HG03342 (cell line): Measurements from ENCODE around the gene NAV2.

ENCODE experiments used
- ATAC-seq: cut with Tn5 transposase; IDR thresholded peaks from one replicate; pipeline ENCODE4 v1.9.1; 2021; ENCODE audit warnings: mild to moderate bottlenecking, moderate library complexity; ENCODE audit not compliant: unreplicated experiment

The NAV2 gene

DNA sequence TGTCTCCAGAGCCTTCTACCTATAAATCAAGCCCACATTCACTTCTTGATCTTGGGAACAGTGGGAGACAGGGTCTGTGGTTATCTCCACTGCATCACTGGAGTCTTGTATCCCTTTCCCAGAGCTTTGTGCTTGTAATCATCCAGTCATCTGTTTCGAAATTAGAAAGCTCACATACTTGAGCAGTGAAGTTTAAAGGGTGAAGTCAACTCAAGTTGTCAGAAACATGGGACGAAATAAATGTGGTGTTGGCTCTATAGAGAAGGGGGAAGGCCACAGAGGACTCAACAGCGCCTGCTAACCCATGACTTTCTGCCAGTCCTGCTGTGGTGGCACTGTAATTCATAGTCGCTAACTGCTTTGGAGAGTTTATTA lies 250.2 kb downstream of the NAV2 start:
- no peak for ATAC-seq

DNA sequence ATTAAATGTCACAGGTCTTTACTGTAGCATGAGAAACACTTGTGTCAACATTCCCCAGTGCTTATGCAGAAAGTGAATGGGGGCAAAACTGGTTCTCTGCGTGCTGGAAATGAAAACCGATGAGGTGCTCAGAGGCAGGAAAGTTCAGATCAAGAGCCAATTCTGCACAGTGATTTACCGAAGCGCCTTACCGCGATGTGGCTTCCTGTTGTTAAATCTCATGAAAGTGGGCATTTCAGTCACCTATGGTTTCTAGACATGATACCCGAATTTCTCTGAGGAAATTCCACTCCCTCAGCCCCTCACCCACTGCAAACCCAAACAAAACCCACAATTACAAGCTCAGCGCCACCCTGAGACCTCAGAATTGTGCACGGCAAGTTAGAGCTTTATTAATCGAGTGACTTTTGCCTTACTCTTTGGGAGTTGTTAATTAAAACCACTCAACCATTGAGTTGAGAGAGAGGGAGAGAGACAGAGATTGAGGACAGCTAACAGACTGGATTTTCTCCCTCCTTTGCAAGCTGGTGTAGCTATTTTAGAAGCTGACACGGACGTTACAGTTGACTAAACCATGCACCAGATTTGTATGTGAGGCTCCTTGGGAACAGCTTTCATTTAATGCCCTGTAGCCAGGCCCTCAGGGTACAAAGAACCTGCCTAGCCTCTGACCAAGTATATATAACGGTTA lies 251.2 kb downstream of the NAV2 start:
- ATAC-seq, result no peak

DNA sequence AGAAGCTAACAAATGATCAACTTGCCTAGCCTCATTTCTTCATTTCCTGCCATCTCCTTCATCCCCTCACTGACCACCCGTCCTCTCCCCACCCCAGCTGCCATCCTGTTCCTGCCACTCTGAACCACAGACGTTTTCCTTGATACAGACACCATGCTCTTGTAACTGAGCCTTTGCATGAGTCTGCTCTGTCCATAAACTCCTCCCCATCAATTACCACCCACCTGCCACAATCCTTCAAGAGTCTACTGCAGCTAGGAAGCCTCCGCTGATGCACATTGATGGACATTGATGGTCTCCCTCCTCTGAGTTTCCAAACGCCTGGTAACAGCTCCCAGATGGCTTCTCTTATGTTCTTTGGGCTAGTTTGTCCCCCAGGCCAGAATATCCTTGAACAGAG lies 253.8 kb downstream of the NAV2 start:
- no peak for ATAC-seq

DNA sequence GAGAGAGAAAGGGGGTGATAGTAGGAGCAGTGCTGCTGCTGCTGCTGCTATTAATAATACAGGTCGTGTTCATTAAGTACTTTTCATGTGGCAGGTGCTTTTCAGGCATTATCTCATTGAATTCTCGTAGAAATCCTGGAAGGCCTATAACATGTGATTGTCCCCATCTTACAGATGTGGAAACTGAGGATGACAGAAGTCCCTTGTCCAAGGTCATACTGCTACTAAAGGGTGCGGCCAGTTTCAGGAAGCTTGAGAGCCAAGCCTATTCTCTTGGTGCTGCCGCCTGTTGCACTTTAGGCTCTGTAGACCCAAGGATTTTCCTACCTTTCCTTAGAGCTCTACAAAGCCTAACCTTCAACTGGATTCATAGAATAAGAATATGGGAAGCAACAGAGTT lies 254.3 kb downstream of the NAV2 start:
- no peak for ATAC-seq

DNA sequence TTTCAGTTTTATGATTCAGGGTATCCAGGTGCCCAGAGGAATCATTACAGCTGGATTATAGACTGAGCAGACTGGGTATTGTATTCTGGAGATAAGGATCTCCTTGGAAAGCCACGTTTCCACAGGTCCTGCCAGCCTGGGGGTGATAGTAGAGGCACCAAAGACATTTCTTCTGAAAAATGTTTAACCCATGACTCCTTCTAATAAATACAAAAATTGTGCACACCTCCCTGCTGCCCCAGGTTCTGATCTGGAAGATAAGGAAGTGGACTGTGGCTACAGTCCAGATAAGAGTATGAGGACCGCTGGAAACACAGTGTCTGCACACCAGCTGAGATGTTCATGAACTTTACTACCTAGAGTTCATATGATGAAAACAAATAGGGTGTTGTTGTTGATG lies 255.2 kb downstream of the NAV2 start:
- no peak for ATAC-seq

DNA sequence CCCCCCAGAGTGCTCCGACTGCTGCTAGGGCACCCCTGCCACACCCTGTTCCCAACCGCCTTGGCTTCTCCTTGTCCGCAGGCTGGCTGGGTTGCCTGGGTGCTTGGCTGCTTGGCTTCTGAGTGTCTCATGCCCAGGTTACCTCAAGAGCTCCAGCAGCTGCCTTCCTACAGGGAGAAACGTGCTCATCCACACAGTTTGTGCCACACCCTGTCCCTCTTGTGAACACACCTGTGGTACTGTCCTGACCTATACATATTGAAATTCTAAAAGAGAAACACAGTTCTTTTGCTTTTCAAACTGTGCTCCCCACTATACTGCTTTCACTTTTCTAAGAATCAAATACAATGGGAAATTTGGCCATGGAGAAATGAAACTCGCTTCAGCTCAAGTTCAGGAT lies 256.2 kb downstream of the NAV2 start:
- ATAC-seq, result no peak

DNA sequence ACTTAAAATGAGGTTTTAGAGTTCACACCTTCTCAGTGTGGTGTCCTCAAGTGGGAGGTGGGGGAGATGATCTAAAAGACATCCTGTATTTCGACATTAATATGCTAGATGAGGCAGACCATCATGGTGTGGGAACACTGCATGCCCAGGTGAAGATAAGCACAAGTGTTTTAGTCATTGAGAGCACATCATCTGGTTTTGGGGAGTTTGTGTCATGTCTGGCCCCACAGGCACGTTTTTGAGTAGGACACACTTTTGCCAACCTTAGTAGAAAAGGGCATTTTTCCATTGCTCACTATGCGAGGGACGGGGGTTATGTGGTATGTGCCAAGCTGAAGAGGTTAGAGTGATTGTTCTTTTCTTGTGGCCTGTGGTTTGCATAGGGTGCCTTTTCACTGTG lies 258.3 kb downstream of the NAV2 start:
- no peak for ATAC-seq

DNA sequence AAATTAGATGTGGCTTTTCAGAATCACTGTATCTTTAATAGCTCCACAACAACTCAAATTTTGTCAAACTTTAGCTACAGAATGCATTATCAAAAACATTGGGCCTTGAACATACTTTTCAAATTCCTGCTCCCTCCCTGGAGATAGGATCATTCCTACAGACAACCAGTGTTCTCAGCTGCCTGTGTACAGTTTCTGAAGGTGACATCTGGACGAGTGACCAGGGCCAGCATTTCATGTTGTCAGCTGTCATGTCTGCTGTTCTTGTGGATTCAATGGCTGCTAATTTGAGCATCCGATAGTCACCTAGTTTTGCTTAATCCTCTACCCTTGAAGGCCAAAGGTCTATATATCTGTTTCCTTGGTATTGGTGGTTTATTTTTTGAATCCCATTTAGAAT lies 259.5 kb downstream of the NAV2 start:
- no peak for ATAC-seq

DNA sequence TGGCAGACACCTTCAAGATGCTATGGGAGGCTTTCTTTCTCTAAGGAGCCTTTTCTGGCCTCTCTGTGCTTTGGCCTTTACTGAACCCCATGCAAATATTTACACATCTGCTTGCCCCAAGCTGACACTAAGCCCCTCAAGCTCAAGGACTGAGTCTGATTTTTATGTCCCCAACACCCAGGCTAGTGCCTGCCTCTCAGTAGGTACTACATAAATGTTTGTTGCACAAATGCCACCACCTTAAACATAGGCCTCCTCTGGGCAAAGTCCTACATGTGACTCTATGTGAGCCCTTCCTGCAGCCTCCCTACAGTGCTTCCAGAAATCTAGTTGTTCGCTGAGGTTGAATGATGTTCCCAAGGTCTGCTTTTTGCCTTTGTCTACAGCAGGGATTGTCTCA lies 260.0 kb downstream of the NAV2 start:
- ATAC-seq, result no peak

DNA sequence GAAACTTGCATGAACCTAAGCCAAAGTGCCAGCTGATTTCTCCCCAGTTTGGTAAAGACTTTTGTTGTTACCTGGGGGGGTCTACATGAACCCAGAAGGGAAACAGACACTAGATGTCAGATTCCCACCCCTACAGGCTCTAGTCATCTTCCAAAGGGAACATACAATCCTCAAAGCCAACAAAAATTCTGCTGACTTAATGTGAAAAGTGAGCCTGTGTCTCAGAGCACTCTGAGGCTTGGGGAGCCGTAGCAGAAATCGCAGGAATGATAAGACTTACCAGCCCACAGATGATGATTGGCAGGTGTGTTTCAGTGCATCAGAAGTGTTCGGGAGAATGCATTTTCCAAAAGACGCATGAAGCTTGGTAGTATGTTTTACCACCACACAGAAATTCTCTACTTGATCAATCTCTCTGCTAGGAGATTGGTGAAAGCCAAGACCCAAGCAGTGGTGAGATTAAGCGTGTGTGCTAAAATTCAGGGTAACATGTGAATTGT lies 260.5 kb downstream of the NAV2 start:
- no peak for ATAC-seq

DNA sequence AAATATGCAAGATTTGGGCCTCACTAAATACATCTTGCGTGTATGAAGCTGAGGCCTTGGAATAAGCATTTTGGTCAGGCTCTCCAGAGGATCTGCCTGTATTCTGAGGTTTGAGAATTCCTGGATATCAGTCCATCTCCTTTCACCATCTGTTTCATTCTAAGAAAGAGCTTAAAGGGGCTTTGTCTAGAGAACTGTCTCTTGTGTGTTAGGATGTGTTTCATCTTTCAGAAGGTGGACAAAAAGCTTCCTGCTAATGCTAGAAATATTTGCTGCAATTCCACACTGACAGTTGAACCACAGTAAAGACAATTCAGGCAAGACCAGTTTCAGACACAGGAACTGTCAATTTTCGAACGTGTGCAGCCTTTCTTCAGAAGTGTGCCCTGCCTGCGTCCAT lies 262.2 kb downstream of the NAV2 start:
- no peak for ATAC-seq

DNA sequence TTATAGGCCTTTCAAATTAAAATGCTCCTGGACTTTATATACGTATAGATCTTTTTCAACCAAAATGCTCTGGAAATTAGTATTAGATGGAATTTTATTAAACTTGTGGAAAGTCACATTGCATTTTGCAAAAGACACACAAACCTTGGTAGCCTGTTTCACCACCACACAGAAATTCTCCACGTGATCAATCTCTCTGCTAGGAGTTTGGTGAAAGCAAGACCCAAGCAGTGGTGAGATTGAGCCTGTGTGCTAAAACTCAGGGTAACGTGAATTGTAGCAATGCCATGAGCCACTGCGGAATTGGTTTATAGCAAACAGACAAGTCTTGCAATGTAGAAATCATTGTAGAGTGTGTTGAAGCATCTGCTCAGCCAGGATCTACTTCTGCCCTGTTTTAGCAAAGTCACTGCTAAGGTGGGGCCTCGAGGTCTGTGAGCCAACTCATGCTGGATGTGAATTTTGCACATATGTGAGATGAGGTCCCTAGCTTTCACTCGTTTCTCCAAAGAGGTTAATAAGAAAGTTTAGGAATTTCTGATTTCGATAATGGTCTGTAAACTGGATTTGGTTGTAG lies 262.9 kb downstream of the NAV2 start:
- ATAC-seq, result no peak

DNA sequence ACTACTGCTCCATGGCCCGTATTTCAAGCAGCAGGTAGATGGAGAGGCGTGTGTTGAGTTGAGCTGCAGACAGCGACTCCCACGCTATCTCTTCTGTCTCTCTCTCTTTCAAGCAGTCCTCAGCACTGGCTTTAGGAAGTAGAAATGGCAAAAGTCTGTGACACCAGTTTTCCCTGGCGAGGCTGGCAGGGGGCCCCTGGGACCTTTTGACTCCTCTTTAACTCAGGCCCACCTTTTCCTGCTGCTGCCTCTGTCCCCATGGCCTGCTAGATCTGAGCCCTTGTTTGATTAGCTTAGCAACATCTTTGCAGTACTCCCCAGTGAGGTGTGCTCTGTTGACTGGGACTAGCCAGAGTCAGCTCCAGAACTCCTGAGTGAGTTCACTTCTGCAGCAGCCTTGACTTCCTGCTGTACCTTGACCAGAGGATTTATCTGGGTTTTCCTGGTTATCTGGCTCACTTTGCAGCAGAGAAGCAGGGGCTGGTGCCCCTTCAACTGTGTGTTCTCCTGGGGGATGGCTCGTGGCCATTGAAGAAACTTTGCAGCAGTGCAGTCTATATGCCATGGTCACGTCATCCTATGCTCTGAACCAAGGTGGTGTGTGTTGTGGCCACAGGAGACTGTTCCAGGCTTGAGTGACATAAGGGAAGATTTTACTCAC lies 263.8 kb downstream of the NAV2 start:
- no peak for ATAC-seq

DNA sequence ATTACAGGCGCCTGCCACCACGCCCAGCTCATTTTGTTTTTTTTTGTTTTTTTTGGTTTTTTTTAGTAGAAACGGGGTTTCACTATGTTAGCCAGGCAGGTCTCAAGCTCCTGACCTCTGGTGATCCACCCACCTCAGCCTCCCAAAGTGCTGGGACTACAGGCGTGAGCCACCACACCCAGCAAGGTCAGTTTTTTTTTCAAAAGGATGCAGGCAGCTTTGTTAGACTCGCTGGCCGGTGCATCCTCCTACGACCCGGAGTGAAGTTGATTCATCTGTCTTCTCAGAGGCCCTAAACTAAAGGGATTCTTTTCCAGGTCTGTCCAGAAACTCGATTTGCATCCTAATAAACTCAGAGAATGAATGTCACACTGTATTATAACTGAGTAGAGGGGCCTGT lies 265.3 kb downstream of the NAV2 start:
- no peak for ATAC-seq

DNA sequence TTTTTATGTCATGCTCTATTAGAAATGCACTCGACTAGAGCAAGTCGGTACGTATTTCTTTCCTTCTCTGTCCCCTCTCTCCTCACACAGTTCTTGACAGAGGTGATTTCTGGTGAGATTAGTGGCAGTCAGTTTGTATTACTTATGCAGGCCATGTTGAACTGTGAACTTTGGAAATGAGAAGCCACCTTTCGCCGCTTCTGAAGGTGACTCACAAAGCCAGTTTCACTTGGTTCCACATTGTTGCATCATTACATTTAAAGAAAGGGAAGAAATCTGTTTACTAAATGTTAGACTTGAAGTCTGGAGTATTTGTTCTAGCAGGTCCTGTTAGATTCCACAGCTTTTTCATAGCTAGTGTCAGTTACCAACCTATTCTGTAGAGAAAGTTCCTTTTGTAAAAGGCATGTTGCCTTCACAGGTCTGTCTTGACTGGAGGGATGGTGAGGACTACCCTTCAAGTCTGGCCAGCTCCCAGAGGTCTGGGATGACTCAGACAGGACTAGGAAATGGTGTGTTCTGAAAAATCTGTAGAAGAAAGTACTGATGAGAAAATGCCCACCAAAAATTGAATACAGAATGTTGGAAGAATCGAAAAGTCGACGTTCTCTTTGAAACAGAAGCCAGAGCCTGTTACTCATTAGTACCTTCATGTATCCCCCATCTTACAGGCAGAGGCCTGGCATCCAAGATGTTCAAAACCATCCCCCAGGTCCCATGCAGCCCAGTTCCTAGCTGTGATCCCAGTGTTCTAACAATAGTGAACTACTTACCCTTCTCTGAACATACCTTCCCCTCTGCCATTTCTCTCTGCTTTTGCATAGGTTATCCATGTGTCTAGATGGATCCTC lies 266.3 kb downstream of the NAV2 start:
- ATAC-seq, result peak; percentile 70

DNA sequence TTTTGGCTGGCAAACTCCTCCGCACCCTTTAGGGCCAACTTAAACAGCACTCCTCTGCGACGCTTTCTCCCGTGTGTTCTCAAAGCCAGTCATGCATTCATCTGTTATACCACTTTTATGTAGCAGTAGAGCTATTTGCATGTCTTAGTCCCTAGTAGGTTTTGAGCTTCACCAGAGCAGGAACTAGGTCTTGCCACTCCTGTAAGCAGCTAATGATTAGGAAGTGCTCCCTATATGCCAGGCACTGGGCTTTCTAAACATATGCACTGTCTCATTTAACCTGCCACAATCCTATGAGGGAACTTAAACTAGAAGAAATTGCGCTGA lies 266.8 kb downstream of the NAV2 start:
- peak; percentile 81 for ATAC-seq

DNA sequence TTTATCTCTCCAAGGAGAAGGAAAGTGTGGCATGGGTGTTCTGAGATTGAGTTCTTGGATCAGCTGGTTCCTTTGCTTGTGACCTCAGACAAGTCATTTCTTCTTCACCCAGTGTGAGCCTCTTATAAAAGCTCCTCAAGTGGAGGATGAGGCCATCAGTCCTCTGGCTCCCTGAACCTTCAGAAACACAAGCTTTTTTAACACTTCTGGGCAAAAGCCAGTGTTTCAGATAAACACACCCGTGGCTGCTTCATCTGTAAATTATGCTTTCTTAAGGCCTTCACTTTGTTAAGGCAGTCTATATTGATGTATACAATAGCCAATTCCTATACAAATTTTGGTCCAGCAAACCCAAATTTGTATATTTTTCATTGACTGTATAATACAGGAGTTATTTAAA lies 267.8 kb downstream of the NAV2 start:
- no peak for ATAC-seq

DNA sequence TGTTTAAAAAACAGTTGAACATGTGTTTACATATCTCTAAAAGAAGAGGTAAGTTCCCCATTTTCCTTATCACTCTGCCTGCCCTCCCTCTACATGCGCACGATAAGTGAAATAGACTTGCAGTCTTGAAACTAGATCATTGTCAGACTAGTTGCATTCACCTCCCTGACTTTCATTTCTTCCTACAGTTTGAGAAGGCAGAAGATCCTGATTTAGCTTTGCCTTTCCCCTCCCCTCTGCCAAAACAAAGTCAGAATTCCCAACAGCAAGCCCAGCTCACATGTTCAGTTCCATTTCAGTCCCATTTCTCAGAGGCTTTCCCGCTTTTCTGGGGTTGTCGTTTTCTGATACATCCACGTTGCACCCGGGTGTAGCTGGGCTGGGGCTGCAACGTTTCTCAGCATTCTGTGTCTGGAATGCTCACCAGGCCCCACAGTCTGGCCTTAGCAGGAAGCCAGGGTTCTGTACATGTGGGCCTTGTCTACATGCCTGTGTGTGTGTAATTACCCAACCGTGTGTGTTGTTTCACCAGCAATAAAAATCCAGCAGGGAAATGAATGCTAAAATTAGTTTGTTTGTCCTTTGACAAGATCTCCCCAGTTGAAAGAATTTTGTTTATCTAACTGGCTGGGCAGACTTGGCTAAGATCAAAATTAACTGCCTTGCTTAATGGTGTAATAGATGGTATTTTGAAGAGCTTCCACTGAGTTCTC lies 268.5 kb downstream of the NAV2 start:
- ATAC-seq, result no peak

DNA sequence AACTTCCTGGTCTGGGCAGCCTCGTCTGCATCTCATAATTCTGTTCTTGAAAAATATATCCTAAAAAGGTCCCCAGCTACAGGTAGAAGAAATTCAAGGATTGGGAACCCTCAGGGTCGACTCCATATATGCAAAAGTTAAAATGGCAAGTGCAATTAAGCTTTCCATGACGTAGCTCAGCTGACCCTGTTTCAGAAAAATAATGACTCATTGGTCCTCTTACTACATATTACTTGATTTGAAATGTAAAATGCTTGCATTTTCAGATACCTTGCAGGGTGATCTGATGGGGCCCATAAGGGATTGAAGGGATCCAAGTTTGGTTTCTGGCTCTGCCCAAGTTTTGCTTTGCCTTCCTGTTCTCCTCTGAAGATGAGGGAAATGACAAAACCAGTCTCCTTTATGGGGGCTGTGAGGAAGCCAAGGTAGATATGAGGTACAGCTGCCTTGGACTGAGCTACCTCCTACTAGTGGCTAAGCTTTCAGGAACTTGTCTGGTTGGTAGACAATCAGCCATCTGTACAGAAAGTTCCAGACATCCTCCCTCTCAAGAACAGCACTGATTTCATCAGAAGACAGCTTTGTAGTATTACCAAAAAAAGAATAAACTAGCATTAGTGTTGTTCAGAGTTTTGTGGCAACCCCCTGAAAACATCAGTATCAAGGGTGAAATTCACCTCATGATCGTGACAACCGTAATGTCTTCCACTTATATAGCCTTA lies 270.3 kb downstream of the NAV2 start:
- ATAC-seq, result no peak

DNA sequence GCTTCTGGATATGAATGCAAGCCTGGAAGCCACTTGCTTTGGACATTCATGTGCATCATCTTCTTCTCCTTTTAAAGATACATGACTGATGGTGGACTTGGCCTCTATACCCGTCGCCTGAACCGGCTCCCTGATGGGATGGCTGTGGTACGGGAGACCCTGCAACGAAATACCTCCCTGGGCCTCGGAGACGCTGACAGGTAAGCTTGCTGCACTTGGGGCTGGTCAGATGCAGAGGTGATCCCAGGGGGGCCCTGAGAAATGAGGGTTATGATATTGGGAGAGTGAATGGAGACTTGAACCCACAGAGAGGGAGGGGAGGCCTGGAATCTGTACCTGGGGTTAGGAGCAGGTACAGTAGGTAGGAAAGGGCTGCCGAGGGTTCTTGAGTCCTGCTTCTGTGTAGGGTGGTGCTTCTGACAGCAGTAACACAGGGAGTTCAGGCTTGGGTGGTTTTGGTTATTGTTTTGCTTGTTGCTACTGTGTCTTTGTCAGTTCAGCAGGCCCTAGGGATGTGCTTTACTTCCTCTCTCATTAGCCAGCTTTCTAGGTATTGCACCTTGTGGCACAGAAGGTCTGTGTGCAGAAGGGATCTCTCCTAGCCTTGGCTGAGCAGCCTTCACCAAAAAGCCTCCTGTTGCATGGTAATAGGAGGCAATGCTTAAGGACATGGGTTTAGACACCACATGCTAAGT lies 271.6 kb downstream of the NAV2 start:
- peak; percentile 65 for ATAC-seq
